ENCODE results near the gene CREB1. TPM values are rescaled to one million over a fixed set of nuclear protein-coding genes. Genes with fewer than 3 reads are reported as not detected.
A peak's percentile ranks its signal among the peaks of the same experiment; 100 is the strongest.
"Not testable (repeated sequence)": the region's sequence is repeated elsewhere in the genome, so short reads cannot be mapped to it uniquely, and the experiment has no call there.

Gene CREB1
- 10 to 100 TPM; 60.8 to 82.7 (median 70.0) TPM for polyA plus RNA-seq (ENCODE audit: insufficient read length in 4 of 4)

GRCh38 chr2:207529330-207530159 is at the start of gene CREB1:
Gene CREB1 (plus strand): TSS chr2:207529962. CDS start chr2:207555636, 25,674 bp downstream.
- DNase-seq (ENCODE audit: low read depth in 4 of 4, low spot score in 2 of 4) = peak; percentile 89 to 99 (median 97)

GRCh38 chr2:207480521-207481040 is 49.2 kb upstream of the CREB1 start:
- DNase-seq (ENCODE audit: low read depth in 4 of 4, low spot score in 2 of 4) = no peak

DNA sequence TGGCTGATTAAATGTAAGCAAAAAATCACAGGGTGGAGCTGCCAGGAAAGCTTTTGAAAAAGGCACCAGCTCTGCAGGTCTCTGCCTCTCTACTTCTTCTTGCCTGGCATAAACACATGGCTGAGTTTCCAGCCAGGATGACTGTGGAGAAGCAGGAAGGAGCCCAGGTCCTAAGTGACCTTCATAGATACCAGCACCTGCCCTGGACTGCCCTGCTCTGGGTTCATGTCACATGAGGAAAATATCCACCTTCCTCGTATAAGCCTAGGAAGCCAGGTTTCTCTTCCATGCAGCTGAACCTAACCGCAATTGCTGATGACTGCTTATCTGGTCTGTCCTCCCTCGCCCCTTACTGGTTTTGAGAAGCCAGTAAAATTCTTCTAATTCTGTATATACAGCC is 47.8 kb upstream of the CREB1 start:
- DNase-seq (ENCODE audit: low read depth in 4 of 4, low spot score in 2 of 4) = no peak

DNA sequence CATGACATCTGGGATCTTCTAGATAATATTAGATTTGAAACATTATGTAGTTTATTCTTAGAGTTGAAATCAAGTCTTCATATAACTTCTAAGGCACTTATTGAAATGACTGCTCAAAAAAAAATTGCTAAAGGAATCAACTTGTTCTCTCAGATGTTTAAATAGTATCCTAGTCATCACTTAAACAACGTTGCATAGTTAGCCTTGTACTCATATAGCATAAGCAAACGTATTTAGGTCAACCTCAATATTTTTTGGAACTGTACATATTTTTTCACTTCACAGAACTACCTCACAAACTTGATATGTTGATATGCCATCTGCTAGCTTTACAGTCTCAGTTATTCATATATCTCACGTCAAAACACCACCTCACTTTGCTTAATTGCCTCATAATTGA is 47.1 kb upstream of the CREB1 start:
- DNase-seq (ENCODE audit: low read depth in 4 of 4, low spot score in 2 of 4) = no peak

- no peak for DNase-seq (ENCODE audit: low read depth in 4 of 4, low spot score in 2 of 4)
These were observed 46.7 kb upstream of the CREB1 start for GRCh38 chr2:207483066-207483465.

- no peak for DNase-seq (ENCODE audit: low read depth in 4 of 4, low spot score in 2 of 4)
These were observed 46.3 kb upstream of the CREB1 start for GRCh38 chr2:207483477-207483876.

GRCh38 chr2:207484444-207485391 is 45.0 kb upstream of the CREB1 start:
- no peak for DNase-seq (ENCODE audit: low read depth in 4 of 4, low spot score in 2 of 4)

DNA sequence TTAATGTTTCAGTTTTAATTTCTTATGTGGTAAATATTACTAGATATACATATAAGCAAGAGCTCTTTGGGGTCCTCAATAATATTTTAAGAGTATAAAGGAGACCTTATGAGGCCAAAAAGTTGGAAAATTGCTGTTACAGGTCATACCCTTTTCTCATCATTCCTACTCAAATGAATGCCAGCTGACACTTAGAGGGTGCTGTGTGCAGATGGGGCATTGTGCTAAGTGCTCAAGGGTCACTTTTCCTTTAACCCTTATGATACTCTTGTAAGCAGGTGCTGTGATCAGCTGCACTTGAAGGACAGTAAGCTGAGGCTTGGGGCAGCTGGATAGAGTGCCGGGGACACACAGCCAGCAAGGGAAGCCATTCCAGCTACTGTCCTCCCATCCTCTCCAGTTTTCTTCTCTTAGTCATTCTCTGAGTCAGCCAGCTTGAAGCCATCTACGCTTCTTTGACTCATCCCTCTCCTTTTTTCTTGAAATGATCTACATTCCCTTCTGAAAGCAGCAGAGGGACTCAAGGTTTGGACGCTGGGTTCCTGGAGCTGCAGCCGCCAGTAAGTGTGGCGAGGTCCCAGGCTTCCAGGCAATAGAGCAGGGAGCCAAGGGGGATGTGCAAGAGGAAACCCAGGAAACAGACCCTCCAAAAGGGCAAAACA is 42.0 kb upstream of the CREB1 start:
- DNase-seq (ENCODE audit: low read depth in 4 of 4, low spot score in 2 of 4) = no peak

DNA sequence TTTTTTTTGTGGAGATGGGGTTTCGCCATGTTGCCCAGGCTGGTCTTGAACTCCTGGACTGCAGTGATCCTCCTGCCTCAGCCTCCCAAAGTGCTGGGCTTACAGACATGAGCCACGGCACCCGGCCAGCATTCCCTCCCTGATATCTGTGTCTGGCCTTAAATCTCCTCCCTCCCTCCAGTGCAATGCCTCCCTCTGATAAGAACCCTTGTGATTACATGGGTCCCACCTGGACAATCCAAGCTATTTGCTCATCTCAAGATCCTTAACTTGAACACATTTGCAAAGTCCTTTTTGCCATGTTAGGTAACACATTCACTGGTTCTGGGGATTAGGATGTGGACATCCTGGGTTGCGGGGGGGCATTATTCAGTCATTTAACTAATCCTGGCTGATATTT is 40.5 kb upstream of the CREB1 start:
- no peak for DNase-seq (ENCODE audit: low read depth in 4 of 4, low spot score in 2 of 4)

DNA sequence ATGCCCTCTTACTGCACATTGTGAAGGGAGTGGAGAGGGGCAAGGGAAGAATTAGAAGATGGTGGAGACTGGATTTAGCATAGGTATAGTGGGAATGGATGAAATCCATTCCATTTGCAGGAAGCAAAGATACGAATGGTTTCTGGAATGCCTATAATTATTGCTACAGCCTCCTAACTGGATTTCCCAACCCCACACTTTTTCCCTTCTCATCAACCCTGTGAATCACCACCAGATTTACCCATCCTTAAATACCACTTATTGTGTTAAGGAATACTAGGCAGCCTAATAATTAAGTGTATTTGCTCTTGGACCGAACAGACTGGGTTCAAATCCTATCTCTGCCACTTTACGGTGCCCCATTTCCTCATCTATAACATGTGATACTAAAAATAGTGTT is 39.3 kb upstream of the CREB1 start:
- no peak for DNase-seq (ENCODE audit: low read depth in 4 of 4, low spot score in 2 of 4)

GRCh38 chr2:207491086-207491485 is 38.7 kb upstream of the CREB1 start:
- DNase-seq (ENCODE audit: low read depth in 4 of 4, low spot score in 2 of 4) = no peak

DNA sequence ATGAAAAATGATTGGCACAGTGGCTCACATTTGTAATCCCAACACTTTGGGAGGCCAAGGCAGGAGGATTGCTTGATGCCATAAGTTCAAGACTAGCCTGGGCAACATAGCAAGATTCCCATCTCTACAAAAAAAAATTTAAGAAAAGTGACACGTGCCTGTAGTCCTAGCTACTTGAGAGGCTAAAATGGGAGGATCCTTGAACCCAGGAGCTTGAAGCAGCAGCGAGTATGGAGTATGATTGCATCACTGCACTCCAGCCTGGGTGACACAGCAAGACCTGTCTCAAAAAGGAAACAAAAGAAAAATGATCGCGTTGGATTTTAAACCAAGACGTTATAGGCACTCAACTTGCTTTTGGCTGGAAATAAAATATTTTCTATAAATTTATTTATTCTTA is 37.8 kb upstream of the CREB1 start:
- DNase-seq (ENCODE audit: low read depth in 4 of 4, low spot score in 2 of 4) = no peak

DNA sequence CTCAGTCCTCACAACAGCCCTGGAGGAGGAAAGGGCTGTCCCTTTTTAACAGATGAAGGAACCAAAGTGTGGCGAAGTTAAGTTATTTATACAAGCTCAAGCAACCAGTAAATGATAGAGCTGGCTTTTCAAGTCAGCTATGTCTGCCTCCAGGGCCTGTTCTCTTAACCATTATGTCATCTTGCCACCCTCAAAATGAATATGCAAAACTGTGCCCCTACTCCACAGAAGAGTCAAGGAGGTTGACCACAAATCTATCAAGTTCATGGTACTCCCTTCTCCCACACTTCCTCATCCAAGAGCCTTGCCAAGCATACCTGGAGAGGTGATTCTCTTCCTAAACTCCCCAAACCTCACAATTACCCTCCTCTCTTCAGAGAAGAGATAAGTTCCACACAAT is 37.3 kb upstream of the CREB1 start:
- no peak for DNase-seq (ENCODE audit: low read depth in 4 of 4, low spot score in 2 of 4)

GRCh38 chr2:207494137-207494536 is 35.6 kb upstream of the CREB1 start:
- no peak for DNase-seq (ENCODE audit: low read depth in 4 of 4, low spot score in 2 of 4)

- not testable (repeated sequence) for DNase-seq (ENCODE audit: low read depth in 4 of 4, low spot score in 2 of 4)
These were observed 32.8 kb upstream of the CREB1 start for GRCh38 chr2:207496936-207497335.

GRCh38 chr2:207497596-207497995 is 32.2 kb upstream of the CREB1 start:
- DNase-seq (ENCODE audit: low read depth in 4 of 4, low spot score in 2 of 4) = no peak

DNA sequence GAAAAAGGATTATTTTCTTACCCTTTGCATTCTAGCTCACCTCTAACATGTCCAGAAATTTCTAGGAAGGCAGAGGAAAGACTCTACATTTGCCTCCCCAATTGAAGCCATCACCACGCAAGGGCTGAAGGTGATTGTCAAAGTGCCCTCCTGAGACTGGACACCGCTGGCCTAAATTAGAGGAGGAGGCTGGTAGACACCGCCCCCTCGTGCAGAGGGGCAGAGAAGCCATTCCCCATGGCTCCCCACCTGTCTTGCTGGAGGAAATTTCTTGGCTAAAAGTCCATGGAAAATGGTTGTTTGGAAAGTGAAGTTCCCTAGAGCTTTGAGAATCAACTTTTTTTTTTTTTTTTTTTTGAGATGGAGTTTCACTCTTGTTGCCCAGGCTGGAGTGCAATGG is 31.3 kb upstream of the CREB1 start:
- no peak for DNase-seq (ENCODE audit: low read depth in 4 of 4, low spot score in 2 of 4)

DNA sequence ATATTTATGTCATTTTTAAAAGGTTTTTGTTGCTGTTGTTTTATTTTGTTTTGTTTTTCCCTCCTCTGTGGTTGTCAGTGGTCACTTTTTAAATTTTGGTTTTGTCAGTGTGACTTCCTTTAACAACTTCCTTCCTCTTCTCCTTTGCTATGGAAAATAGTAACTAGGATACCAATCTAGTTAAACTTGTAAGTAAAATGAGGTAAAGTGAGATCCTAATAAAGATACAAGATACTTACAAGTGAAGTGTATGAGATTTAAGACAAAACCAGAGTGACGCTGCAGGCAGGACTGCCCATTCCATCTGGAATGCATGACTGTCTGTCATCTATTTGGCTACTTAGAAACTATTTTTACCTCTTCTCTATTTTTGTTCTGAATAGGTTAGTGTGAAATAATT is 30.6 kb upstream of the CREB1 start:
- DNase-seq (ENCODE audit: low read depth in 4 of 4, low spot score in 2 of 4) = no peak

GRCh38 chr2:207501802-207502576 is 27.8 kb upstream of the CREB1 start:
- no peak for DNase-seq (ENCODE audit: low read depth in 4 of 4, low spot score in 2 of 4)

Measured in left renal cortex interstitium (tissue), 4 donors.